ENCODE measurements around the gene MRPL24.

Gene MRPL24

GRCh38 chr1:156751451-156751756 is 10.5 kb upstream of the MRPL24 start, which contains the start of gene HDGF:
TSS of gene HDGF (minus strand) at chr1:156751675. CDS start at chr1:156751429, 246 bp downstream.
- TF ChIP-seq ZNF274 (IDR thresholded peaks at IDR 0.05; ENCODE audit: low read depth, low read length), result no peak
- peak within 1 kb of the TSS; percentile 88 for H3K4me3 ChIP-seq (ENCODE audit: low read length)

DNA sequence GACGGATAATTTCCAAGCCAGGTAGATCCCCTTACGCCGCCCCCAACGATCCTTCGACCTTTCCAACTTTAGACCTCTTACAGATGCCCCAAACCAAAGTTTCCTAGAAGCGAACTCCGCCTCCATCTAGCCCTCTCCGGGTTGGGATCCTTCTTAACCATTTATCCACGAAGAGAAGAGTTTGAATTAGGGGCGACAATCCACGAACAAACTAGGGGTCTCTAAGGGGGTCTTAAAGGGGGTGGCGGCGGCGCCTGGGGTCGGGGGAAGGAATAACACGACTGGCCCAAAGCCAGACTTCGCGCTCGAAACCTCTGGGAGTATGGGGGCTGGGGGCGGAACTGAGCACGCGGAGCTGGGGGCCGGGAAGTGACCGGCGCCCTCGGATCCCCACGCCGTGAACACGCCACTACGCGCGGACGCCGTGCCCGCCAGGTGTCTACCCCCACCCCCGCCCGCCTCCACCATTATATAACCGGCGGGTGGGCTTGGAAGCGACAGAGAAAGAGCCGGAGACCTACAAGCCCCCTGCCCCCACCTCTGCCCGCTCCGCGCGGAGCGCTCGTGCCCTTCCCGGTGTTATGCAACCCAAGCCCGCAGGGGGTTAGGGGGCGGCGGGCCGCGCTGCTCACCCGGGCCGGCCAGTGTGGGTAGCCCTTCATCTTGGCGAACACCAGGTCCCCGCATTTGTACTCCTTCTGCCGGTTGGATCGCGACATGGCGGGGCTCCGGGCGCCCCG is 10.0 kb upstream of the MRPL24 start:
- no peak for TF ChIP-seq ZNF274 (IDR thresholded peaks at IDR 0.05; ENCODE audit: low read depth, low read length)
- H3K4me3 ChIP-seq (ENCODE audit: low read length), result peak overlapping the region; percentile 88

DNA sequence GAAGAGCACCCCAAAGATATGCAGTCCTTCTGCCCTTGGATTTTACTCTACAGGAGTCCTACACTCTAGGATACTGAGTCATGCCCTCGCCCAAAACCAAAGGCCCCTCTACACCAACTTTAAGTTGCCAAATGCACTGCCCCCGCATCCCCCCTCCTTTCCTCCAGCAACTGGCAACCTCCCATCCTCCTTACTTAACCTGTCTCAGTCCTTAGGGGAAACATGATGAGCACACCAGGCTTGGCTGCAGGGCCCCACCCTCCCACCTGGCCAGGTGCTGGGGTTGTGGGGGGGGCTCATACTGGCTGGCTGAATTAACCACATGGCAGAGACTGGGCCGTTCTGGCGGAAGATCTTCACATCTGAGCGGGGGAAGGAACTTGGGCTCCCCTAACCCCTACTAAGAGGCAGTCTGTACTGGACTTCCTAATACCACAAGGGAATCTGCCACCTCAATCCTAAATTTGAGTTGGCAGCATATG is 9.3 kb upstream of the MRPL24 start:
- peak overlapping the region; percentile 88 for H3K4me3 ChIP-seq (ENCODE audit: low read length)
- no peak for TF ChIP-seq ZNF274 (IDR thresholded peaks at IDR 0.05; ENCODE audit: low read depth, low read length)

DNA sequence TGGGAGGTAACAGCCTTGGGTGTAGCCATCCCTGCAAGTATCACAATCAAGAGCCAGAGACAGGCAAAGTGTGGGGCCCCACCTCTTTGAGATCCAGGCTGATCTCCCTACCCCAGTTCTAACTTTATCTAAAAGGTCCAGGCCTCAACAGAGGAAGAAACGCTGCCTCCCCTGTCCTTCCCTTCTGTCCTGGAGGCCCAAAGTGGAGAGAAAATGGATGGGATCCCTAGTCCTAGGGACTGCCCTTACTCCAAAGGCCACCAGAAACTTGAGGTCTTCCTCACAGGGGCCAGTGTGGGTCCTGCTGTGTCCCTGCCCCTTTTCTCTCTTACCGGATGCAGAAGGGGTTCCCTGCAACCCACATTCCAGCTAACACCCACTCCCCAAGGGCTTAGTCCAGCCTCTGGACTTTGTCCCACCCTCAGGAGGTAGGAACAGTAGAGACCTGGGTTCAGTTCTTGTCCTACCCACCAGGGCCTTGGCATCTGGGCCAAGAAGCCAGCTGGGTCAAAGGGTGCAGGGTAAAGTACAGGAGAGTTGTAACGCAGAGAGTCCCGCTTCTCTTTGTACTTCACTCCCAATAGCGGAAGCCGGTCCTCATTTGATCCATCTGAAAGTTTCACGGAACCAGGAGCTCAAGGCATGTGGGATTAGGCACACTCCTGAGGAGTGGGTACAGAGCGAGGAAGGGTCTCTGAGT is 8.7 kb upstream of the MRPL24 start:
- peak overlapping the region; percentile 88 for H3K4me3 ChIP-seq (ENCODE audit: low read length)
- no peak for TF ChIP-seq ZNF274 (IDR thresholded peaks at IDR 0.05; ENCODE audit: low read depth, low read length)

- H3K4me3 ChIP-seq (ENCODE audit: low read length), result peak overlapping the region; percentile 88
Observed at GRCh38 chr1:156748670-156749418, 8.0 kb upstream of the MRPL24 start.

GRCh38 chr1:156747742-156748669 is 7.1 kb upstream of the MRPL24 start:
- no peak for TF ChIP-seq ZNF274 (IDR thresholded peaks at IDR 0.05; ENCODE audit: low read depth, low read length)
- peak overlapping the region; percentile 88 for H3K4me3 ChIP-seq (ENCODE audit: low read length)

More at GRCh38 chr1:156748670-156749418, 8.0 kb upstream of the MRPL24 start:
- no peak for TF ChIP-seq ZNF274 (IDR thresholded peaks at IDR 0.05; ENCODE audit: low read depth, low read length)

- peak overlapping the region; percentile 88; the same call in 1 of the 2 replicates for H3K4me3 ChIP-seq (ENCODE audit: low read length)
- no peak for TF ChIP-seq ZNF274 (IDR thresholded peaks at IDR 0.05; ENCODE audit: low read depth, low read length)
Observed at GRCh38 chr1:156746728-156747631, 6.1 kb upstream of the MRPL24 start.

GRCh38 chr1:156746406-156746727 is 5.5 kb upstream of the MRPL24 start:
- no peak overlapping the region for H3K4me3 ChIP-seq (ENCODE audit: low read length)
- TF ChIP-seq ZNF274 (IDR thresholded peaks at IDR 0.05; ENCODE audit: low read depth, low read length), result no peak

- H3K4me3 ChIP-seq (ENCODE audit: low read length), result no peak overlapping the region
- no peak for TF ChIP-seq ZNF274 (IDR thresholded peaks at IDR 0.05; ENCODE audit: low read depth, low read length)
Observed at GRCh38 chr1:156745881-156746280, 5.0 kb upstream of the MRPL24 start.

GRCh38 chr1:156744786-156745419 is 4.0 kb upstream of the MRPL24 start:
- TF ChIP-seq ZNF274 (IDR thresholded peaks at IDR 0.05; ENCODE audit: low read depth, low read length), result no peak
- no peak overlapping the region for H3K4me3 ChIP-seq (ENCODE audit: low read length)

GRCh38 chr1:156744344-156744743 is 3.5 kb upstream of the MRPL24 start:
- no peak overlapping the region for H3K4me3 ChIP-seq (ENCODE audit: low read length)
- TF ChIP-seq ZNF274 (IDR thresholded peaks at IDR 0.05; ENCODE audit: low read depth, low read length), result no peak
